ENCODE measurements around the gene HTRA1. TPM values are rescaled to one million over a fixed set of nuclear protein-coding genes. Genes with fewer than 3 reads are reported as not detected.

HTRA1 gene
- total and polyA plus RNA-seq, 2 of the 4 experiments (the other 2 are of a cell fraction), result 28.5 to 108 TPM

GRCh38 chr10:122554131-122555036 is 93.0 kb downstream of the HTRA1 start:
- no peak for DNase-seq
- BruUV-seq (replicated peaks), result no TSS peak
- Histone ChIP-seq H3K9ac (ENCODE audit: low read depth, low read length) (no peak overlapping the region), H3K9me1 (ENCODE audit: insufficient read depth, low read length) (no peaks in the 10 kb centered on the region), H2BK20ac (ENCODE audit: low read depth, low read length) (no peak overlapping the region), H2AK9ac (replicated peaks; ENCODE audit: low read depth, low read length, poor library complexity) (no peak overlapping the region), H3K14ac (replicated peaks; ENCODE audit: low read depth, low read length) (no peak overlapping the region), H3K4ac (ENCODE audit: low read depth, low read length) (no peak overlapping the region), H2BK15ac (ENCODE audit: low read depth, low read length) (no peak overlapping the region), H4K8ac (ENCODE audit: low read depth in 2 of 2, low read length in 2 of 2) (no peak overlapping the region), H2AFZ (replicated peaks; ENCODE audit: low read length, poor library complexity) (no peak overlapping the region), H2BK5ac (ENCODE audit: low read depth, low read length, poor library complexity, severe bottlenecking) (no peak overlapping the region), H3K4me2 (ENCODE audit: low read depth, low read length) (no peak overlapping the region), H2AK5ac (ENCODE audit: low read depth, low read length) (no peak overlapping the region), H3K56ac (ENCODE audit: extremely low read depth, insufficient read depth, low read length) (no peak overlapping the region), H4K91ac (ENCODE audit: insufficient read depth, low read depth, low read length) (no peak overlapping the region), H4K5ac (ENCODE audit: low read depth, low read length) (no peak overlapping the region), H3K23ac (ENCODE audit: low read depth, low read length) (no peak overlapping the region), H3K18ac (ENCODE audit: low read depth, low read length) (no peak overlapping the region), H3K36me3 (ENCODE audit: control insufficient read depth, insufficient read depth, low read length) (no peaks in the 10 kb centered on the region), H3K27me3 (ENCODE audit: control insufficient read depth, insufficient read depth, low read length) (peaks cover 11% of the 10 kb centered on the region), H3K79me1 (ENCODE audit: low read depth in 1 of 2, low read length in 2 of 2) (no peaks in the 10 kb centered on the region), H4K20me1 (ENCODE audit: insufficient read depth, low read length) (no peaks in the 10 kb centered on the region), H3K27ac (ENCODE audit: insufficient read depth, low read length) (no peak overlapping the region), H3K9me3 (ENCODE audit: control insufficient read depth, insufficient read depth, low read length) (no peaks in the 10 kb centered on the region), H3K4me1 (ENCODE audit: control insufficient read depth, insufficient read depth, low read length) (no peaks in the 10 kb centered on the region), H2BK120ac (ENCODE audit: low read depth, low read length) (no peak overlapping the region), H3K4me3 (ENCODE audit: insufficient read depth, low read depth, low read length) (no peak overlapping the region)
- POLR2A ChIA-PET (ENCODE audit: unreplicated experiment), result no interaction called here
- in situ Hi-C loops (cut with MboI; ENCODE audit: low sequenced_read_pairs) (no loop called here), intact Hi-C loops (cut with micrococcal nuclease) (no loop called here), dilution Hi-C loops (cut with HindIII; ENCODE audit: low sequenced_read_pairs, unreplicated experiment) (no loop called here)
- TF ChIP-seq POLR2A (IDR thresholded peaks at IDR 0.05; ENCODE audit: low read depth, low read length) (no peak), FOS (IDR thresholded peaks at IDR 0.05; ENCODE audit: low read depth, low read length) (no peak), MXI1 (IDR thresholded peaks at IDR 0.05; ENCODE audit: borderline replicate concordance, low read depth, low read length) (no peak)
- 76% methylated on average over 3 of the region's 6 CpGs; no CpG with 5 or more reads in 1 of the 2 experiments for WGBS, 2 experiments (ENCODE audit: extremely low coverage in 2 of 2, insufficient read length in 1 of 2)
- CTCF ChIA-PET, result interaction anchor here (1.0 kb wide), 1 partner anchor 11 kb away, joined by 3 read pairs; no protein-coding TSS in a partner anchor
- no peak for ATAC-seq (ENCODE audit: low read depth)

All from IMR-90 (cell line).